Endometrium (tissue), 2 donors: ENCODE measurements around the gene RAB25.

Experiments used
- FAIRE-seq: peaks from 2 replicates; lab custom pipeline; 2012; peaks lifted over from hg19 to GRCh38; lab: Jason Lieb, UNC
- donor health status: control.
- donor health status: control.

Gene RAB25

DNA sequence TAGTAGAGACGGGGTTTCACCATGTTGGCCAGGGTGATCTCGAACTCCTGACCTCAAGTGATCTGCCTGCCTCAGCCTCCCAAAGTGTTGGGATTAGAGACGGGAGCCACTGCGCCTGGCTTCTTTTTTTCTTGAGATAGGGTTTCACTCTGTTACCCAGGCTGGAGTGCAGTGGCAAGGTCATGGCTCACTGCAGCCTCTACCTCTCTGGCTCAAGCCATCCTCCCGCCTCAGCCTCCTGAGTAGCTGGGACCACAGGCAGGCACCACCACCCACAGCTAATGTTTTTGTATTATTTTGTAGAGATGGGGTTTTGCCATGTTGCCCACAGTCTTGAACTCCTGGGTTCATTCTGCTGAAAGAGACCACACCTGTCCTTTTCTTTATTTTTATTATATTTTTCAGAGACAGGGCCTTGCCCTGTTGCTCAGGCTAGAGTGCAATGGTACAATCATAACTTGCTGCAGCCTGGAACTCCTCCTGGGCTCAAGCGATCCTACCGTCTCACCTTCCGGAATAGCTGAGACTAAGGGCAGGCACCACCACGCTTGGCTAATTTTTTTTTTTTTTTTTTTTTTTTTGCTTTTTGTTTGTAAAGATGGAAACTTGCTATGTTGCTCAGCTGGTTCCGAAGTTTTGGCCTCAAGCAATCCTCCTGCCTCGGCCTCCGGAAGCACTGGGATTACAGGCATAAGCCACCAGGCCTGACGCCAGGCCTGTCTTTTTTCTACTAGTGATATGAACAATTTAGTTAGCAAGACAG is 56.6 kb downstream of the RAB25 start:
- no peak for FAIRE-seq

DNA sequence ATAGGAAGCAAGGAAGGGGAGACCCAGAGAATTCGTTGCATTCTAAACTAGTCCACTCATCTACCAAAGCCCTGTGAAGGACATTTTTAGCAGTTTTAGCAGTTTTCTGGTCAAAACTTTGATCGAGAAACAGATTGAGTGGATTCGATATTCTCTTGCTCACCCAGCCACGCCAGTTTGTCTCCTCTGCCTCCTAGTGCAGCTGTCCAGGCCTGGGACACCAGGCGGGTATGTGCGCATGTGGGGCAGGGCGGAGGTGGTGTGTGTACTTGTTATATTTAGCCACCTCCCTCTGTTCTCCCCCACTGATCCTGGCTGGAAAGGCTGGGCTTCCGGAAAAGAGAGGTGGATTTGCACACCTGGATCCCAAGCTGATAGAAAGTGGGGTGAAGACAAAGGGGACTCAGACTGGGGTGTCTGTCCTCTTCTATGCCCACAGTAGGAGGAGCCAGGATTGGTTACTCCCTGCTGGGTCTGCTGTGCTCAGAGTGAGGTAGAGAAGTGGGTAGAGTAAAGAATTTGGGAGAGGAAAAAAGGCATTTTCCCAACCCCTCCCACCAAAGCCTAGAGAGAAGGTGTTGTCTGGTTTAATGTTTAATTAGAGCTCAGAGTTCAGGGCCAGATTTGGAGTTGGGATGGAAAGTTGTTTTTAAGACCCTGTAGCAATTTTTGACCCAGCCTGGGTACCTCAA is 57.4 kb downstream of the RAB25 start:
- no peak for FAIRE-seq

DNA sequence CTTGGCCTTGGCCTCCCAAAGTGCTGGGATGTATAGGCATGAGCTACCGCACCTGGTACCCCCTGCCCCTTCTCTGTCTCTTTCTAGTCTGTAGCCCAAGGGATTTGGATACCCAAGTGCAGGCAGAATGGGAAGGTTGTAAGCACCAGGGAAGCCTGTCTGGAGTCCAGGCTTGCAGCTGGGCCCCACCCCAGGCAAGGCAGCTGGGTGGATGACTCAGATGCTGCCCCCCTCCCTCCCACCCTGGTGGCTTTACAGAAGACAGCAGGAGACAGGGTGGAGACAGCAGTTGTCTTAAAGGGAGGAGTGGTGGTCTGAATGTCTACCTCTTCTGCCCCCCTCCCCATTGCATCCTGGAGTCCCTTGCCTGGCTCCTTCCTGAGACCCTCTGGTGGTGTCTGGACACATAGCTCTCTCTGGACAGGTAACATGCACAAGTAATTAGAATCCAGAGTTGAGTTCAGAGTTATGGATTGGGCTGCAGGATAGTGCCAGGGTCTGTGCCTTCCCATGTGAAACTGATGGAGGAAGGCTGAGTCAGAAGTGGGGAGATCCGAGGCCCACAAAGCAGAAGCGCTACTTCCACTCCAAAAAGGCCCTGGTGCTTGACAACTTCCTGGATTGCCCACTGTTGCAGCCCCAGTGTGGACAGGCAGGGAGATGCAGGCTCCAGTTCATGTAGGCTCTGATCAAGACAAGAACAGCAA is 58.7 kb downstream of the RAB25 start:
- FAIRE-seq = no peak
